ENCODE data around the gene WDFY4.

The WDFY4 gene

GRCh38 chr10:48836605-48837004 lies 151.9 kb downstream of the WDFY4 start:
- Histone ChIP-seq H3K36me3 (ENCODE audit: control insufficient read depth in 1 of 2, insufficient read depth in 2 of 2, low read length in 2 of 2) (no peaks in the 10 kb centered on the region), H3K79me2 (ENCODE audit: control insufficient read depth, insufficient read depth, low read length, poor library complexity) (no peaks in the 10 kb centered on the region), H3K4me3 (ENCODE audit: low read depth, low read length) (no peak overlapping the region), H3K4me1 (ENCODE audit: control insufficient read depth in 1 of 2, insufficient read depth in 2 of 2, low read length in 2 of 2) (no peaks in the 10 kb centered on the region), H3K79me1 (ENCODE audit: low read length) (no peaks in the 10 kb centered on the region), H3K9me3 (ENCODE audit: insufficient read depth, low read depth, low read length) (peaks cover 2% of the 10 kb centered on the region), H3K14ac (ENCODE audit: low read length) (no peak overlapping the region), H2AK5ac (ENCODE audit: low read length) (no peak overlapping the region), H3K27me3 (ENCODE audit: insufficient read depth, low read length) (no peaks in the 10 kb centered on the region), H2BK5ac (ENCODE audit: low read depth, low read length, poor library complexity) (no peak overlapping the region), H4K12ac (ENCODE audit: low read depth, low read length) (no peak overlapping the region), H4K91ac (ENCODE audit: low read depth, low read length) (no peak overlapping the region), H2BK12ac (ENCODE audit: low read length) (no peak overlapping the region), H3K4me2 (ENCODE audit: low read length) (no peak overlapping the region), H3K23ac (ENCODE audit: low read length) (no peak overlapping the region), H2AFZ (ENCODE audit: insufficient read depth, low read length, poor library complexity) (no peak overlapping the region), H3K9ac (ENCODE audit: low read length) (no peak overlapping the region), H3K4ac (ENCODE audit: low read depth, low read length) (no peak overlapping the region), H3K27ac (ENCODE audit: low read depth, low read length) (no peak overlapping the region), H4K8ac (ENCODE audit: low read depth, low read length) (no peak overlapping the region), H2BK120ac (ENCODE audit: insufficient read depth, low read length, poor library complexity) (no peak overlapping the region), H3K18ac (ENCODE audit: low read length) (no peak overlapping the region)
- no CpG with 5 or more reads among the region's 2 CpGs for WGBS (ENCODE audit: extremely low coverage, insufficient coverage, insufficient read length)
- no peak for DNase-seq

- Histone ChIP-seq H2BK12ac (ENCODE audit: low read length) (no peak overlapping the region), H3K36me3 (ENCODE audit: control insufficient read depth in 1 of 2, insufficient read depth in 2 of 2, low read length in 2 of 2) (no peaks in the 10 kb centered on the region), H3K4me2 (ENCODE audit: low read length) (no peak overlapping the region), H3K79me1 (ENCODE audit: low read length) (no peaks in the 10 kb centered on the region), H3K9me3 (ENCODE audit: insufficient read depth, low read depth, low read length) (no peaks in the 10 kb centered on the region), H3K79me2 (ENCODE audit: control insufficient read depth, insufficient read depth, low read length, poor library complexity) (no peaks in the 10 kb centered on the region), H2BK5ac (ENCODE audit: low read depth, low read length, poor library complexity) (no peak overlapping the region), H3K18ac (ENCODE audit: low read length) (no peak overlapping the region), H3K4me1 (ENCODE audit: control insufficient read depth in 1 of 2, insufficient read depth in 2 of 2, low read length in 2 of 2) (no peaks in the 10 kb centered on the region), H4K91ac (ENCODE audit: low read depth, low read length) (no peak overlapping the region), H2AK5ac (ENCODE audit: low read length) (no peak overlapping the region), H3K23ac (ENCODE audit: low read length) (no peak overlapping the region), H4K8ac (ENCODE audit: low read depth, low read length) (no peak overlapping the region), H3K9ac (ENCODE audit: low read length) (no peak overlapping the region), H3K27me3 (ENCODE audit: insufficient read depth, low read length) (no peaks in the 10 kb centered on the region), H2BK120ac (ENCODE audit: insufficient read depth, low read length, poor library complexity) (no peak overlapping the region), H3K4me3 (ENCODE audit: low read depth, low read length) (no peak overlapping the region), H3K4ac (ENCODE audit: low read depth, low read length) (no peak overlapping the region), H3K14ac (ENCODE audit: low read length) (no peak overlapping the region), H2AFZ (ENCODE audit: insufficient read depth, low read length, poor library complexity) (no peak overlapping the region), H4K12ac (ENCODE audit: low read depth, low read length) (no peak overlapping the region), H3K27ac (ENCODE audit: low read depth, low read length) (no peak overlapping the region)
- DNase-seq = no peak
- WGBS (ENCODE audit: extremely low coverage, insufficient coverage, insufficient read length) = no CpG with 5 or more reads among the region's 5 CpGs
Measured at GRCh38 chr10:48838834-48839233, 154.2 kb downstream of the WDFY4 start.

- no peak overlapping the region for H3K23ac ChIP-seq (ENCODE audit: low read length)
- H4K91ac ChIP-seq (ENCODE audit: low read depth, low read length) = no peak overlapping the region
- H4K12ac ChIP-seq (ENCODE audit: low read depth, low read length) = no peak overlapping the region
- no peak overlapping the region for H3K4me2 ChIP-seq (ENCODE audit: low read length)
- no peak overlapping the region for H3K9ac ChIP-seq (ENCODE audit: low read length)
- no peak overlapping the region for H2BK120ac ChIP-seq (ENCODE audit: insufficient read depth, low read length, poor library complexity)
- H3K79me2 ChIP-seq (ENCODE audit: control insufficient read depth, insufficient read depth, low read length, poor library complexity) = no peaks in the 10 kb centered on the region
- H4K8ac ChIP-seq (ENCODE audit: low read depth, low read length) = no peak overlapping the region
- H3K4me3 ChIP-seq (ENCODE audit: low read depth, low read length) = no peak overlapping the region
- no peak overlapping the region for H2BK5ac ChIP-seq (ENCODE audit: low read depth, low read length, poor library complexity)
- H3K27me3 ChIP-seq (ENCODE audit: insufficient read depth, low read length) = no peaks in the 10 kb centered on the region
- no peaks in the 10 kb centered on the region for H3K79me1 ChIP-seq (ENCODE audit: low read length)
- H3K36me3 ChIP-seq (ENCODE audit: control insufficient read depth in 1 of 2, insufficient read depth in 2 of 2, low read length in 2 of 2) = no peaks in the 10 kb centered on the region
- H3K18ac ChIP-seq (ENCODE audit: low read length) = no peak overlapping the region
- H2BK12ac ChIP-seq (ENCODE audit: low read length) = no peak overlapping the region
- H3K9me3 ChIP-seq (ENCODE audit: insufficient read depth, low read depth, low read length) = no peaks in the 10 kb centered on the region
- H2AK5ac ChIP-seq (ENCODE audit: low read length) = no peak overlapping the region
- no peaks in the 10 kb centered on the region for H3K4me1 ChIP-seq (ENCODE audit: control insufficient read depth in 1 of 2, insufficient read depth in 2 of 2, low read length in 2 of 2)
- H3K27ac ChIP-seq (ENCODE audit: low read depth, low read length) = no peak overlapping the region
- 100% methylated on average over 1 of the region's 10 CpGs for WGBS (ENCODE audit: extremely low coverage, insufficient coverage, insufficient read length)
- DNase-seq = no peak
- H3K4ac ChIP-seq (ENCODE audit: low read depth, low read length) = no peak overlapping the region
- no peak overlapping the region for H3K14ac ChIP-seq (ENCODE audit: low read length)
- H2AFZ ChIP-seq (ENCODE audit: insufficient read depth, low read length, poor library complexity) = no peak overlapping the region
Measured at GRCh38 chr10:48839809-48840679, 155.4 kb downstream of the WDFY4 start.

GRCh38 chr10:48842231-48842630 lies 157.6 kb downstream of the WDFY4 start:
- H2BK5ac ChIP-seq (ENCODE audit: low read depth, low read length, poor library complexity) = no peak overlapping the region
- H4K91ac ChIP-seq (ENCODE audit: low read depth, low read length) = no peak overlapping the region
- H2BK12ac ChIP-seq (ENCODE audit: low read length) = no peak overlapping the region
- H2AK5ac ChIP-seq (ENCODE audit: low read length) = no peak overlapping the region
- H3K4me1 ChIP-seq (ENCODE audit: control insufficient read depth in 1 of 2, insufficient read depth in 2 of 2, low read length in 2 of 2) = no peaks in the 10 kb centered on the region
- no peak overlapping the region for H4K8ac ChIP-seq (ENCODE audit: low read depth, low read length)
- no peaks in the 10 kb centered on the region for H3K36me3 ChIP-seq (ENCODE audit: control insufficient read depth in 1 of 2, insufficient read depth in 2 of 2, low read length in 2 of 2)
- no peaks in the 10 kb centered on the region for H3K9me3 ChIP-seq (ENCODE audit: insufficient read depth, low read depth, low read length)
- H3K14ac ChIP-seq (ENCODE audit: low read length) = no peak overlapping the region
- no peak overlapping the region for H3K27ac ChIP-seq (ENCODE audit: low read depth, low read length)
- H3K18ac ChIP-seq (ENCODE audit: low read length) = no peak overlapping the region
- H4K12ac ChIP-seq (ENCODE audit: low read depth, low read length) = no peak overlapping the region
- no peak overlapping the region for H2AFZ ChIP-seq (ENCODE audit: insufficient read depth, low read length, poor library complexity)
- no peaks in the 10 kb centered on the region for H3K79me1 ChIP-seq (ENCODE audit: low read length)
- no peak overlapping the region for H3K4ac ChIP-seq (ENCODE audit: low read depth, low read length)
- no peak for DNase-seq
- WGBS (ENCODE audit: extremely low coverage, insufficient coverage, insufficient read length) = no CpG with 5 or more reads among the region's 11 CpGs
- no peaks in the 10 kb centered on the region for H3K27me3 ChIP-seq (ENCODE audit: insufficient read depth, low read length)
- no peak overlapping the region for H3K4me2 ChIP-seq (ENCODE audit: low read length)
- no peak overlapping the region for H2BK120ac ChIP-seq (ENCODE audit: insufficient read depth, low read length, poor library complexity)
- H3K9ac ChIP-seq (ENCODE audit: low read length) = no peak overlapping the region
- no peak overlapping the region for H3K23ac ChIP-seq (ENCODE audit: low read length)
- H3K4me3 ChIP-seq (ENCODE audit: low read depth, low read length) = no peak overlapping the region
- no peaks in the 10 kb centered on the region for H3K79me2 ChIP-seq (ENCODE audit: control insufficient read depth, insufficient read depth, low read length, poor library complexity)
